Right lobe of liver (tissue), 4 donors: ENCODE data around the gene CCDC148.

Experiments
- CTCF ChIP-seq, 4 donors: fragments of 200-600 bp in 3 of 4; fragments of 450-650 bp in 1 of 4; IDR thresholded peaks; one replicate each; pipeline versions ENCODE4 v1.5.1 to v1.8.0; 2016 to 2022; ENCODE audit warnings: antibody characterized with exemption in 4 of 4, mild to moderate bottlenecking in 2 of 4
- POLR2A ChIP-seq: fragments of 450-650 bp; IDR thresholded peaks from one replicate; pipeline ENCODE4 v1.6.1; 2017; ENCODE audit warnings: antibody characterized with exemption, mild to moderate bottlenecking
- donor health status: DM: no; HTN: no; CAD: no.
- donor health status: DM: no; HTN: no; CAD: no.
- donor health status: DM: no; HTN: yes; CAD: no.

DNA sequence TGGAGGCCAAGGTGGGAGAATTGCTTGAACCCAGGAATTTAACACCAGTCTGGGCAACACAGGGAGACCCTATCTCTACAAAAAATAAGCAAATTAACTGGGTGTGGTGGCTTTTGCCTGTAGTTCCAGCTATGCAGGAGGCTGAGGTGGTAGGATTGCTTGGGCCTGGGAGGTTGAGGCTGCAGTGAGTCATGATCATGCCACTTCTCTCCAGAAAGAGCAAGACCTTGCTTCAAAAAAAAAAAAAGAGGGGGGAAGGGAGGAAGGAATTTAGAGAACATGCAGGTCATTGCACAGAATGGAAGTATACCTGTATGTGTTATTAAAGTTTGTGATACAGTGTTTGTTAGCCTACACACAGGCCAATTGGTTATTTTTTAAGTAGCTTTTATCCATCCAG, 26.0 kb upstream of the CCDC148 start:
- TF ChIP-seq POLR2A: no peak
- TF ChIP-seq CTCF (IDR thresholded peaks at IDR 0.05): no peak
